ENCODE measurements around the gene SPAG8.

GRCh38 chr9:35856882-35857281 is 44.8 kb upstream of the SPAG8 start:
- TF ChIP-seq CTCF (IDR thresholded peaks at IDR 0.05; ENCODE audit: low read length) = no peak
- TF ChIP-seq EZH2phosphoT487 (IDR thresholded peaks at IDR 0.05; ENCODE audit: low read length) = no peak
- TF ChIP-seq EZH2 (optimal IDR thresholded peaks at IDR 0.05; ENCODE audit: low read depth, low read length) = no peak

Data from MM.1S (cell line).